ENCODE results near the gene GJB1.

- TF ChIP-seq, protein P1, sequence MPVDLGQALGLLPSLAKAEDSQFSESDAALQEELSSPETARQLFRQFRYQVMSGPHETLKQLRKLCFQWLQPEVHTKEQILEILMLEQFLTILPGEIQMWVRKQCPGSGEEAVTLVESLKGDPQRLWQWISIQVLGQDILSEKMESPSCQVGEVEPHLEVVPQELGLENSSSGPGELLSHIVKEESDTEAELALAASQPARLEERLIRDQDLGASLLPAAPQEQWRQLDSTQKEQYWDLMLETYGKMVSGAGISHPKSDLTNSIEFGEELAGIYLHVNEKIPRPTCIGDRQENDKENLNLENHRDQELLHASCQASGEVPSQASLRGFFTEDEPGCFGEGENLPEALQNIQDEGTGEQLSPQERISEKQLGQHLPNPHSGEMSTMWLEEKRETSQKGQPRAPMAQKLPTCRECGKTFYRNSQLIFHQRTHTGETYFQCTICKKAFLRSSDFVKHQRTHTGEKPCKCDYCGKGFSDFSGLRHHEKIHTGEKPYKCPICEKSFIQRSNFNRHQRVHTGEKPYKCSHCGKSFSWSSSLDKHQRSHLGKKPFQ (tag by site-specific recombination; IDR thresholded peaks at IDR 0.05): no peak
- TF ChIP-seq ZNF138 (tag by site-specific recombination; IDR thresholded peaks at IDR 0.05; ENCODE audit: borderline replicate concordance): no peak
- TF ChIP-seq CTCF (tag by site-specific recombination; IDR thresholded peaks at IDR 0.05): no peak
- TF ChIP-seq ZBTB7A (tag by site-specific recombination; IDR thresholded peaks at IDR 0.05; ENCODE audit: low read depth): no peak
- TF ChIP-seq ZNF274 (IDR thresholded peaks at IDR 0.05; ENCODE audit: low read length): no peak
- TF ChIP-seq ZNF274 (tag by site-specific recombination; IDR thresholded peaks at IDR 0.05; ENCODE audit: borderline replicate concordance): no peak
- TF ChIP-seq ZNF140 (tag by site-specific recombination; IDR thresholded peaks at IDR 0.05): no peak
- TF ChIP-seq MEIS1 (CRISPR knock-in tag; IDR thresholded peaks at IDR 0.05; ENCODE audit: borderline replicate concordance): no peak
- no peak for TF ChIP-seq SP2 (tag by site-specific recombination; IDR thresholded peaks at IDR 0.05)
- TF ChIP-seq ZBTB20 (tag by site-specific recombination; IDR thresholded peaks at IDR 0.05): no peak
- no peak for TF ChIP-seq ZBTB17 (tag by site-specific recombination; IDR thresholded peaks at IDR 0.05)
These were observed 41.5 kb upstream of the GJB1 start for GRCh38 chrX:71181558-71181909.

Data from HEK293 (cell line).